Hepatocyte (in vitro differentiated cells): ENCODE data around the gene FTH1.

ENCODE experiments used
- EZH2 ChIP-seq: fragments of 200-600 bp; sonication (generic); IDR thresholded peaks from 2 replicates; pipeline ENCODE4 v1.6.1; 2016; ENCODE audit warnings: antibody characterized with exemption, mild to moderate bottlenecking, borderline replicate concordance
- TF ChIP-seq, protein P1 (sequence below): fragments of 200-600 bp; sonication (generic); IDR thresholded peaks from 2 replicates; pipeline ENCODE4 v1.5.1; 2016; ENCODE audit warnings: antibody characterized with exemption, mild to moderate bottlenecking; ENCODE audit not compliant: poor library complexity

DNA sequence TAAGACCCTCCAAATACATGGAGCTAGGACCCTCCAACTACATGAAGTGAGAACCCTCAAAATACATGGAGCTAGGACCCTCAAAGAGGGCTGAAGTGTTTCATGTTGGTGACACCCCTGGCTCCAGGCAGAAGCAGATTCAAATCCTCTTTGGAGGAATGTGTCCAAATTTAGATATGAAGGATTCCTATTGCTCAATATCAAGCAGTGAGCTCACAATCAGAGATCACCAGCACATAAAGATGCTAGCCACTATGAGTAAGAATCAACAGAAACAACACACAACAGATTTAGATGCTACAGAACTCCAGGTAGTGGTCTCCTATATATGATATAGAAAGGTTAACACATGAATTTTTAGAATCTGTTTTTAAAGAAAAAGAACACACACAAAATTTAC lies 38.8 kb downstream of the FTH1 start:
- TF ChIP-seq, protein P1, sequence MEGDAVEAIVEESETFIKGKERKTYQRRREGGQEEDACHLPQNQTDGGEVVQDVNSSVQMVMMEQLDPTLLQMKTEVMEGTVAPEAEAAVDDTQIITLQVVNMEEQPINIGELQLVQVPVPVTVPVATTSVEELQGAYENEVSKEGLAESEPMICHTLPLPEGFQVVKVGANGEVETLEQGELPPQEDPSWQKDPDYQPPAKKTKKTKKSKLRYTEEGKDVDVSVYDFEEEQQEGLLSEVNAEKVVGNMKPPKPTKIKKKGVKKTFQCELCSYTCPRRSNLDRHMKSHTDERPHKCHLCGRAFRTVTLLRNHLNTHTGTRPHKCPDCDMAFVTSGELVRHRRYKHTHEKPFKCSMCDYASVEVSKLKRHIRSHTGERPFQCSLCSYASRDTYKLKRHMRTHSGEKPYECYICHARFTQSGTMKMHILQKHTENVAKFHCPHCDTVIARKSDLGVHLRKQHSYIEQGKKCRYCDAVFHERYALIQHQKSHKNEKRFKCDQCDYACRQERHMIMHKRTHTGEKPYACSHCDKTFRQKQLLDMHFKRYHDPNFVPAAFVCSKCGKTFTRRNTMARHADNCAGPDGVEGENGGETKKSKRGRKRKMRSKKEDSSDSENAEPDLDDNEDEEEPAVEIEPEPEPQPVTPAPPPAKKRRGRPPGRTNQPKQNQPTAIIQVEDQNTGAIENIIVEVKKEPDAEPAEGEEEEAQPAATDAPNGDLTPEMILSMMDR = no peak
- TF ChIP-seq EZH2 = no peak
